HEK293 (cell line): ENCODE data around the gene THRA.

ENCODE experiments used
- BCL6B ChIP-seq: fragments of 450-650 bp; formaldehyde crosslinking; IDR thresholded peaks from 2 replicates; pipeline ENCODE4 v1.5.1; 2017; ENCODE audit warnings: missing biosample characterization, missing genetic modification characterization
- GLI2 ChIP-seq: fragments of 450-650 bp; formaldehyde crosslinking; IDR thresholded peaks from 2 replicates; pipeline ENCODE4; 2017; ENCODE audit warnings: missing biosample characterization, missing genetic modification characterization, low read depth, borderline replicate concordance
- KLF8 ChIP-seq: fragments of 450-650 bp; formaldehyde crosslinking; IDR thresholded peaks from 2 replicates; pipeline ENCODE4 v1.5.1; 2016; ENCODE audit warnings: missing biosample characterization, missing genetic modification characterization
- PRDM4 ChIP-seq: fragments of 450-650 bp; formaldehyde crosslinking; IDR thresholded peaks from 2 replicates; pipeline ENCODE4 v1.5.1; 2017; ENCODE audit warnings: missing biosample characterization, missing genetic modification characterization
- TSHZ1 ChIP-seq: fragments of 450-650 bp; formaldehyde crosslinking; IDR thresholded peaks from 2 replicates; pipeline ENCODE4 v1.5.1; 2016; ENCODE audit warnings: missing biosample characterization, missing genetic modification characterization, borderline replicate concordance
- ZBTB20 ChIP-seq: fragments of 450-650 bp; formaldehyde crosslinking; IDR thresholded peaks from 2 replicates; pipeline ENCODE4 v1.5.1; 2016; ENCODE audit warnings: missing biosample characterization, missing genetic modification characterization
- ZFHX2 ChIP-seq: fragments of 450-650 bp; formaldehyde crosslinking; conservative IDR thresholded peaks from 2 replicates; pipeline ENCODE4 v1.5.1; 2016; ENCODE audit warnings: missing biosample characterization, missing genetic modification characterization
- ZFP69B ChIP-seq: fragments of 450-650 bp; formaldehyde crosslinking; IDR thresholded peaks from 2 replicates; pipeline ENCODE4 v1.5.1; 2016; ENCODE audit warnings: missing biosample characterization, missing genetic modification characterization
- ZIC2 ChIP-seq: fragments of 450-650 bp; formaldehyde crosslinking; IDR thresholded peaks from 2 replicates; pipeline ENCODE4 v1.5.1; 2016; ENCODE audit warnings: missing biosample characterization, missing genetic modification characterization
- ZNF10 ChIP-seq: fragments of 450-650 bp; formaldehyde crosslinking; IDR thresholded peaks from 2 replicates; pipeline ENCODE4 v1.5.1; 2017; ENCODE audit warnings: missing biosample characterization, missing genetic modification characterization
- ZNF138 ChIP-seq: fragments of 450-650 bp; formaldehyde crosslinking; IDR thresholded peaks from 2 replicates; pipeline ENCODE4 v1.5.1; 2016; ENCODE audit warnings: missing biosample characterization, missing genetic modification characterization, borderline replicate concordance
- ZNF169 ChIP-seq: fragments of 450-650 bp; formaldehyde crosslinking; IDR thresholded peaks from 2 replicates; pipeline ENCODE4 v1.5.1; 2016; ENCODE audit warnings: missing biosample characterization, missing genetic modification characterization
- ZNF184 ChIP-seq: fragments of 450-650 bp; IDR thresholded peaks from 2 replicates; pipeline ENCODE4 v1.5.1; 2018; ENCODE audit warnings: missing biosample characterization, mild to moderate bottlenecking, missing genetic modification characterization
- ZNF302 ChIP-seq: fragments of 450-650 bp; formaldehyde crosslinking; IDR thresholded peaks from 2 replicates; pipeline ENCODE4 v1.5.1; 2016; ENCODE audit warnings: missing biosample characterization, missing genetic modification characterization, low read depth
- ZNF391 ChIP-seq: fragments of 450-650 bp; formaldehyde crosslinking; IDR thresholded peaks from 2 replicates; pipeline ENCODE4 v1.5.1; 2016; ENCODE audit warnings: low read depth, missing biosample characterization, missing genetic modification characterization, borderline replicate concordance
- ZNF501 ChIP-seq: fragments of 450-650 bp; formaldehyde crosslinking; IDR thresholded peaks from 2 replicates; pipeline ENCODE4 v1.5.1; 2016; ENCODE audit warnings: missing biosample characterization, missing genetic modification characterization
- ZNF585B ChIP-seq: fragments of 450-650 bp; formaldehyde crosslinking; IDR thresholded peaks from 2 replicates; pipeline ENCODE4 v1.5.1; 2016; ENCODE audit warnings: missing biosample characterization, missing genetic modification characterization
- ZNF623 ChIP-seq: fragments of 450-650 bp; formaldehyde crosslinking; IDR thresholded peaks from 2 replicates; pipeline ENCODE4 v1.5.1; 2016; ENCODE audit warnings: missing biosample characterization, missing genetic modification characterization
- ZNF654 ChIP-seq: fragments of 450-650 bp; formaldehyde crosslinking; IDR thresholded peaks from 2 replicates; pipeline ENCODE4 v1.5.1; 2016; ENCODE audit warnings: low read depth, missing biosample characterization, missing genetic modification characterization
- ZNF776 ChIP-seq: fragments of 450-650 bp; formaldehyde crosslinking; IDR thresholded peaks from 2 replicates; pipeline ENCODE4 v1.5.0; 2017; ENCODE audit warnings: missing biosample characterization, missing genetic modification characterization, borderline replicate concordance
- ZSCAN30 ChIP-seq: fragments of 450-650 bp; IDR thresholded peaks from 2 replicates; pipeline ENCODE4 v1.5.1; 2018; ENCODE audit warnings: missing biosample characterization, mild to moderate bottlenecking, missing genetic modification characterization, moderate library complexity
- TF ChIP-seq, protein P1 (sequence below): fragments of 450-650 bp; formaldehyde crosslinking; IDR thresholded peaks from 2 replicates; pipeline ENCODE4 v1.5.1; 2017; ENCODE audit warnings: missing biosample characterization, missing genetic modification characterization
- TF ChIP-seq, protein P2 (sequence below): fragments of 450-650 bp; formaldehyde crosslinking; IDR thresholded peaks from 2 replicates; pipeline ENCODE4 v1.5.1; 2016; ENCODE audit warnings: missing biosample characterization, missing genetic modification characterization
- TF ChIP-seq, protein P3 (sequence below): fragments of 450-650 bp; formaldehyde crosslinking; IDR thresholded peaks from 2 replicates; pipeline ENCODE4 v1.5.1; 2016; ENCODE audit warnings: missing biosample characterization, missing genetic modification characterization
- TF ChIP-seq, protein P4 (sequence below): fragments of 450-650 bp; formaldehyde crosslinking; IDR thresholded peaks from 2 replicates; pipeline ENCODE4 v1.5.1; 2016; ENCODE audit warnings: missing biosample characterization, missing genetic modification characterization

Gene THRA

DNA sequence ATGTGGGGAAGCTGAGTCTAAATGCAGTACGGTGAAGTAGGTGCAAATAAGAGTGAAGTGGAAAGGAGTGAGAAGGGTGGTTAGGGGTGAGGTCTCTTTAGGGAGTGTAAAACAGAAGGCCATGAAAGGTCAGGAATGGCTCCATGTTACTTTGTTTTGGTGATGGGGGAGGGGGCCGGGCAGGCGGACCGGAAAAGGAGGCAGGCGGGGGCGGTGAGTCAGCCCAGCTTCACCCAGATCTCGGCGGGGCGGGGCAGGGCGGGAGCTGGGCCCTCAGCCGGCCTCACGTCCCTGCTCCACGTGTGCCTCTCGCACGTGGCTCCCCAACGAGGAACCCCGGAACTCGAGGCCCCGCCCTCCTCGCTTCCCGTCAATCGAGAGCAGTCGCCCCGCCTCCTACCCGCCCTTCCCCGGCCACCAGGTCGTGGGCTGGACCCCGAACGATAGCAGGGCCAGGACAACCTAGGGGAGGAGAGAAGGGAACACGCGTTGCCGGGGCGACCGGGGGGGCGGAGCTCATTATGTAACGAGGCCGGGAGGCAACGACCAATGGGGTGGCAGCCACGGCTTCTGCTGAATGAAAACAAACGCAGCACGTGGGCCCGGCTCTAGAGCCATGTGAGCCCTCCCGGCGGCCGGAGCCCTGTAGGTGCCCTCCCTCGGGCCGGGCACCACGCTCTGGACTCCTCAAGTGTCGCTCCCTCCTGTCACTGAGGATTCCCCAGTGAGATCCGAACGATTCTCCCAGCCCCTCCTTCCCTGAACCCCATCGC lies 36.3 kb downstream of the THRA start (continued):
- peak; percentile 60 for TF ChIP-seq ZFHX2 (tag by site-specific recombination)
- peak; percentile 98 for TF ChIP-seq ZNF10
- TF ChIP-seq PRDM4: no peak
- TF ChIP-seq ZFP69B (tag by site-specific recombination): peak; percentile 79
- TF ChIP-seq ZNF169: no peak
- TF ChIP-seq ZSCAN30: no peak
- TF ChIP-seq, protein P1, sequence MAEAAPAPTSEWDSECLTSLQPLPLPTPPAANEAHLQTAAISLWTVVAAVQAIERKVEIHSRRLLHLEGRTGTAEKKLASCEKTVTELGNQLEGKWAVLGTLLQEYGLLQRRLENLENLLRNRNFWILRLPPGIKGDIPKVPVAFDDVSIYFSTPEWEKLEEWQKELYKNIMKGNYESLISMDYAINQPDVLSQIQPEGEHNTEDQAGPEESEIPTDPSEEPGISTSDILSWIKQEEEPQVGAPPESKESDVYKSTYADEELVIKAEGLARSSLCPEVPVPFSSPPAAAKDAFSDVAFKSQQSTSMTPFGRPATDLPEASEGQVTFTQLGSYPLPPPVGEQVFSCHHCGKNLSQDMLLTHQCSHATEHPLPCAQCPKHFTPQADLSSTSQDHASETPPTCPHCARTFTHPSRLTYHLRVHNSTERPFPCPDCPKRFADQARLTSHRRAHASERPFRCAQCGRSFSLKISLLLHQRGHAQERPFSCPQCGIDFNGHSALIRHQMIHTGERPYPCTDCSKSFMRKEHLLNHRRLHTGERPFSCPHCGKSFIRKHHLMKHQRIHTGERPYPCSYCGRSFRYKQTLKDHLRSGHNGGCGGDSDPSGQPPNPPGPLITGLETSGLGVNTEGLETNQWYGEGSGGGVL (tag by site-specific recombination): no peak; the same call in 1 of the 2 replicates
- TF ChIP-seq ZNF501 (tag by site-specific recombination): 0 out of 2 replicates have a peak, but pooled peaks have one; percentile 38
- TF ChIP-seq ZNF391: peak; percentile 52; the same call in 1 of the 2 replicates
- no peak for TF ChIP-seq BCL6B (tag by site-specific recombination)
- TF ChIP-seq, protein P2, sequence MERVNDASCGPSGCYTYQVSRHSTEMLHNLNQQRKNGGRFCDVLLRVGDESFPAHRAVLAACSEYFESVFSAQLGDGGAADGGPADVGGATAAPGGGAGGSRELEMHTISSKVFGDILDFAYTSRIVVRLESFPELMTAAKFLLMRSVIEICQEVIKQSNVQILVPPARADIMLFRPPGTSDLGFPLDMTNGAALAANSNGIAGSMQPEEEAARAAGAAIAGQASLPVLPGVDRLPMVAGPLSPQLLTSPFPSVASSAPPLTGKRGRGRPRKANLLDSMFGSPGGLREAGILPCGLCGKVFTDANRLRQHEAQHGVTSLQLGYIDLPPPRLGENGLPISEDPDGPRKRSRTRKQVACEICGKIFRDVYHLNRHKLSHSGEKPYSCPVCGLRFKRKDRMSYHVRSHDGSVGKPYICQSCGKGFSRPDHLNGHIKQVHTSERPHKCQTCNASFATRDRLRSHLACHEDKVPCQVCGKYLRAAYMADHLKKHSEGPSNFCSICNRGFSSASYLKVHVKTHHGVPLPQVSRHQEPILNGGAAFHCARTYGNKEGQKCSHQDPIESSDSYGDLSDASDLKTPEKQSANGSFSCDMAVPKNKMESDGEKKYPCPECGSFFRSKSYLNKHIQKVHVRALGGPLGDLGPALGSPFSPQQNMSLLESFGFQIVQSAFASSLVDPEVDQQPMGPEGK (tag by site-specific recombination): peak; percentile 57
- TF ChIP-seq ZNF184 (tag by site-specific recombination): no peak
- no peak for TF ChIP-seq ZNF138
- no peak for TF ChIP-seq ZNF623 (tag by site-specific recombination)
- no peak for TF ChIP-seq ZNF302
- peak; percentile 65 for TF ChIP-seq KLF8 (tag by site-specific recombination)
- TF ChIP-seq ZNF654: no peak
- TF ChIP-seq ZNF585B (tag by site-specific recombination): no peak
- TF ChIP-seq, protein P3, sequence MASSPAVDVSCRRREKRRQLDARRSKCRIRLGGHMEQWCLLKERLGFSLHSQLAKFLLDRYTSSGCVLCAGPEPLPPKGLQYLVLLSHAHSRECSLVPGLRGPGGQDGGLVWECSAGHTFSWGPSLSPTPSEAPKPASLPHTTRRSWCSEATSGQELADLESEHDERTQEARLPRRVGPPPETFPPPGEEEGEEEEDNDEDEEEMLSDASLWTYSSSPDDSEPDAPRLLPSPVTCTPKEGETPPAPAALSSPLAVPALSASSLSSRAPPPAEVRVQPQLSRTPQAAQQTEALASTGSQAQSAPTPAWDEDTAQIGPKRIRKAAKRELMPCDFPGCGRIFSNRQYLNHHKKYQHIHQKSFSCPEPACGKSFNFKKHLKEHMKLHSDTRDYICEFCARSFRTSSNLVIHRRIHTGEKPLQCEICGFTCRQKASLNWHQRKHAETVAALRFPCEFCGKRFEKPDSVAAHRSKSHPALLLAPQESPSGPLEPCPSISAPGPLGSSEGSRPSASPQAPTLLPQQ (tag by site-specific recombination): peak; percentile 68; the same call in 1 of the 2 replicates
- TF ChIP-seq GLI2 (tag by site-specific recombination): no peak
- TF ChIP-seq ZNF776 (tag by site-specific recombination): no peak
- TF ChIP-seq ZBTB20 (tag by site-specific recombination): peak; percentile 77
- TF ChIP-seq, protein P4, sequence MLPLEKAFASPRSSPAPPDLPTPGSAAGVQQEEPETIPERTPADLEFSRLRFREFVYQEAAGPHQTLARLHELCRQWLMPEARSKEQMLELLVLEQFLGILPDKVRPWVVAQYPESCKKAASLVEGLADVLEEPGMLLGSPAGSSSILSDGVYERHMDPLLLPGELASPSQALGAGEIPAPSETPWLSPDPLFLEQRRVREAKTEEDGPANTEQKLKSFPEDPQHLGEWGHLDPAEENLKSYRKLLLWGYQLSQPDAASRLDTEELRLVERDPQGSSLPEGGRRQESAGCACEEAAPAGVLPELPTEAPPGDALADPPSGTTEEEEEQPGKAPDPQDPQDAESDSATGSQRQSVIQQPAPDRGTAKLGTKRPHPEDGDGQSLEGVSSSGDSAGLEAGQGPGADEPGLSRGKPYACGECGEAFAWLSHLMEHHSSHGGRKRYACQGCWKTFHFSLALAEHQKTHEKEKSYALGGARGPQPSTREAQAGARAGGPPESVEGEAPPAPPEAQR (tag by site-specific recombination): no peak
- TF ChIP-seq TSHZ1 (tag by site-specific recombination): peak; percentile 43
- peak; percentile 75 for TF ChIP-seq ZIC2 (tag by site-specific recombination)
